HepG2 (cell line): ENCODE data around the gene RCN1. TPM values are rescaled to one million over a fixed set of nuclear protein-coding genes. Genes with fewer than 3 reads are reported as not detected.
A peak's percentile ranks its signal among the peaks of the same experiment; 100 is the strongest.

Source experiments
- ATAC-seq: fragments of 200-7000 bp; cut with Tn5 transposase; 3 replicates; pipeline ENCODE4 v1.9.1; 2020; ENCODE audit warnings: mild to moderate bottlenecking, moderate library complexity
- BruUV-seq: library from RNA; stranded (reverse); fragments of 400-500 nt; replicated peaks from 2 replicates; lab custom pipeline; 2021; lab: Mats Ljungman, UMichigan
- CTCF ChIA-PET: fragments of 300-600 bp; formaldehyde crosslinking; extraction: SDS; loops from one replicate; lab custom pipeline; 2021; ENCODE audit warnings: low total read pairs, inconsistent platforms, low intra/inter-chr PET ratio; lab: Yijun Ruan, JAX
- POLR2A ChIA-PET: fragments of 350-600 bp; sonication (Branson Sonifier 250); formaldehyde crosslinking; loops from one replicate; lab custom pipeline; 2020; ENCODE audit warnings: antibody characterized with exemption, inconsistent platforms; lab: Yijun Ruan, JAX
- DNase-seq: peaks from one replicate; pipeline ENCODE4 v3.0.0-alpha.2; 2015; ENCODE audit warnings: low spot score
- FAIRE-seq: peaks from 3 replicates; lab custom pipeline; 2011; peaks lifted over from hg19 to GRCh38; lab: Jason Lieb, UNC
- H2AFZ ChIP-seq: one replicate; pipeline ENCODE4 v1.6.1; 2011; ENCODE audit warnings: low read length, inconsistent platforms
- H3K27ac ChIP-seq: fragments of 300-600 bp; 3 replicates; pipeline ENCODE4 v1.8.0; 2011; ENCODE audit warnings: mixed run types, mild to moderate bottlenecking, mixed read lengths, low read length, inconsistent platforms; ENCODE audit not compliant: insufficient read depth; ENCODE audit errors: extremely low read length
- H3K27me3 ChIP-seq, 2 experiments: fragments of 200-600 bp in 1 of 2; 2 replicates in 1 of 2; 3 replicates in 1 of 2; pipeline versions ENCODE4 v1.6.0 to v1.8.0; 2011; ENCODE audit warnings: low read length in 2 of 2, mild to moderate bottlenecking in 2 of 2, moderate library complexity in 2 of 2, inconsistent platforms in 1 of 2; ENCODE audit not compliant: insufficient read depth in 2 of 2, control insufficient read depth in 1 of 2
- H3K36me3 ChIP-seq, 2 experiments: fragments of 200-600 bp in 1 of 2; replicated peaks in 1 of 2; 2 replicates in 1 of 2; 3 replicates in 1 of 2; pipeline versions ENCODE4 v1.5.1 to v1.8.0; 2011; ENCODE audit warnings: low read length in 2 of 2, inconsistent platforms in 1 of 2; ENCODE audit not compliant: insufficient read depth in 2 of 2, control insufficient read depth in 1 of 2
- H3K4me1 ChIP-seq: 2 replicates; pipeline ENCODE4 v1.5.1; 2012; ENCODE audit warnings: low read length, inconsistent platforms; ENCODE audit not compliant: insufficient read depth
- H3K4me2 ChIP-seq: 2 replicates; pipeline ENCODE4 v1.6.0; 2011; ENCODE audit warnings: low read depth, low read length, inconsistent platforms
- H3K4me3 ChIP-seq, 3 experiments: fragments of 200-600 bp in 1 of 3; sonication (generic), shearing (Covaris generic) in 1 of 3; replicated peaks in 1 of 3; 2 replicates each; pipeline ENCODE4 v1.5.1; 2011 to 2016; ENCODE audit warnings: low read length in 3 of 3, inconsistent platforms in 2 of 3, low read depth in 2 of 3, mild to moderate bottlenecking in 2 of 3, control low read depth in 1 of 3, mixed read lengths in 1 of 3; ENCODE audit not compliant: insufficient read depth in 1 of 3
- H3K79me2 ChIP-seq: one replicate; pipeline ENCODE4 v1.6.1; 2011; ENCODE audit warnings: low read length, inconsistent platforms; ENCODE audit not compliant: insufficient read depth
- H3K9ac ChIP-seq: 2 replicates; pipeline ENCODE4 v1.6.0; 2011; ENCODE audit warnings: mild to moderate bottlenecking, low read depth, low read length, inconsistent platforms; ENCODE audit not compliant: insufficient read depth
- H3K9me3 ChIP-seq: 2 replicates; pipeline ENCODE4 v1.5.1; 2012; ENCODE audit warnings: mild to moderate bottlenecking, low read length
- H4K20me1 ChIP-seq: 2 replicates; pipeline ENCODE4 v1.6.0; 2011; ENCODE audit warnings: inconsistent platforms, mild to moderate bottlenecking, low read length, moderate library complexity; ENCODE audit not compliant: insufficient read depth
- IKZF5 ChIP-seq: IDR thresholded peaks from 2 replicates; pipeline ENCODE4 v1.6.1; 2018; ENCODE audit warnings: missing genetic modification reagents, mild to moderate bottlenecking, missing compliant biosample characterization
- KIAA2018 ChIP-seq: sonication (generic); formaldehyde crosslinking; IDR thresholded peaks from 2 replicates; pipeline ENCODE4 v1.5.0; 2020; ENCODE audit warnings: mild to moderate bottlenecking, missing genetic modification reagents, borderline replicate concordance
- MIER3 ChIP-seq: IDR thresholded peaks from 2 replicates; pipeline ENCODE4 v1.6.1; 2016; ENCODE audit warnings: missing compliant biosample characterization, borderline replicate concordance
- PLSCR1 ChIP-seq: sonication (generic); formaldehyde crosslinking; IDR thresholded peaks from 2 replicates; pipeline ENCODE4 v1.5.0; 2020; ENCODE audit warnings: missing genetic modification reagents, mild to moderate bottlenecking, borderline replicate concordance
- RFXANK ChIP-seq: IDR thresholded peaks from 2 replicates; pipeline ENCODE4 v1.6.1; 2016
- RFXAP ChIP-seq: sonication (generic); formaldehyde crosslinking; IDR thresholded peaks from 2 replicates; pipeline ENCODE4 v1.4.0; 2020; ENCODE audit warnings: missing genetic modification reagents, borderline replicate concordance
- SNRNP70 ChIP-seq: fragments of 200-400 bp; formaldehyde crosslinking; IDR thresholded peaks from 2 replicates; pipeline ENCODE4 v1.6.1; 2017; ENCODE audit warnings: mild to moderate bottlenecking, low read depth, low read length, moderate library complexity
- SOX6 ChIP-seq, 2 experiments: fragments of 450-650 bp in 1 of 2; sonication (generic) in 1 of 2; formaldehyde crosslinking in 1 of 2; IDR thresholded peaks; 2 replicates each; pipeline versions ENCODE4 v1.4.0 to v1.6.1; 2017 to 2020; ENCODE audit warnings: antibody characterized with exemption in 1 of 2, mild to moderate bottlenecking in 1 of 2, missing genetic modification reagents in 1 of 2
- SP5 ChIP-seq: IDR thresholded peaks from 2 replicates; pipeline ENCODE4 v1.6.1; 2016; ENCODE audit warnings: low read depth, borderline replicate concordance
- ZNF280B ChIP-seq: sonication (generic); formaldehyde crosslinking; IDR thresholded peaks from 2 replicates; pipeline ENCODE4 v1.5.0; 2020; ENCODE audit warnings: missing genetic modification reagents, mild to moderate bottlenecking, borderline replicate concordance
- ZNF367 ChIP-seq: sonication (generic); formaldehyde crosslinking; IDR thresholded peaks from 2 replicates; pipeline ENCODE4 v1.4.0; 2020; ENCODE audit warnings: missing genetic modification reagents, borderline replicate concordance
- ZNF570 ChIP-seq: sonication (generic); formaldehyde crosslinking; IDR thresholded peaks from 2 replicates; pipeline ENCODE4 v1.4.0; 2020; ENCODE audit warnings: mild to moderate bottlenecking, missing genetic modification reagents, borderline replicate concordance
- ZNF605 ChIP-seq: sonication (generic); formaldehyde crosslinking; IDR thresholded peaks from 2 replicates; pipeline ENCODE4 v1.8.0; 2022; ENCODE audit warnings: mild to moderate bottlenecking, missing genetic modification reagents
- WGBS: methylation state at CpG from one replicate; pipeline ENCODE4 v1.1.6; 2017; ENCODE audit warnings: low lambda C conversion rate; 5-methylcytosine and 5-hydroxymethylcytosine counted together
- in situ Hi-C: cut with HindIII; loops from 2 replicates; pipeline ENCODE4 v1.10.0; 2017; ENCODE audit warnings: low pct_unique_long_range_greater_than_20kb; ENCODE audit not compliant: extremely low pct_ligation_motif_present
- intact Hi-C: fragments of 100-400 bp; cut with micrococcal nuclease; formaldehyde crosslinking; loops from one replicate; pipeline ENCODE4 v1.10.0; 2022; ENCODE audit not compliant: unreplicated experiment
- polyA plus RNA-seq, 8 experiments: library from polyadenylated mRNA; depleted of rRNA in 3 of 8; stranded (reverse) in 7 of 8; unstranded in 1 of 8; fragments of >200 nt; fragmentation: Illumina TruSeq in 4 of 8; extraction: Trizol in 4 of 8; gene quantifications; 2 replicates each; pipeline versions ENCODE4 v1.2.1 to v1.2.3, GENCODE V29; 2011 to 2016; ENCODE audit warnings: low read depth in 4 of 8, missing spikeins in 1 of 8, mixed read lengths in 1 of 8; ENCODE audit not compliant: insufficient read depth in 1 of 8
- total RNA-seq, 5 experiments: library from RNA; depleted of rRNA; stranded (reverse); fragments of >200 nt; fragmentation: Illumina TruSeq; extraction: Trizol; gene quantifications; 2 replicates each; pipeline ENCODE4 v1.2.3, GENCODE V29; 2016; ENCODE audit warnings: low read depth in 1 of 5

The RCN1 gene
- total and polyA plus RNA-seq, 2 of the 13 experiments (the other 11 are each of a cell fraction or from before 2014, with no cell fraction given) = 22.0 to 28.5 TPM

GRCh38 chr11:32071811-32072210 lies 19.1 kb upstream of the RCN1 start:
- in situ Hi-C loops = no loop called here
- H4K20me1 ChIP-seq = no peaks in the 10 kb centered on the region
- WGBS = 0% methylated on average over 4 of the region's 4 CpGs
- no peak overlapping the region for H3K27ac ChIP-seq
- H3K27me3 ChIP-seq = peaks cover 2 to 74% of the 10 kb centered on the region in 2 experiments; a peak in 4 of 5 replicates
- peak; percentile 81 for ATAC-seq
- H3K79me2 ChIP-seq = no peaks in the 10 kb centered on the region
- no peak overlapping the region for H3K4me3 ChIP-seq
- H3K4me2 ChIP-seq = no peak overlapping the region
- FAIRE-seq = no peak
- intact Hi-C loops = no loop called here
- DNase-seq = peak; percentile 11
- no peaks in the 10 kb centered on the region for H3K4me1 ChIP-seq
- no peaks in the 10 kb centered on the region for H3K36me3 ChIP-seq
- BruUV-seq = no TSS peak
- CTCF ChIA-PET = no interaction called here
- H3K9ac ChIP-seq = no peak overlapping the region
- no peaks in the 10 kb centered on the region for H3K9me3 ChIP-seq
- POLR2A ChIA-PET = no interaction called here
- H2AFZ ChIP-seq = no peak overlapping the region
- no peak for TF ChIP-seq RFXANK
- no peak for TF ChIP-seq ZNF570
- TF ChIP-seq ZNF280B (CRISPR knock-in tag) = no peak
- no peak for TF ChIP-seq PLSCR1 (CRISPR knock-in tag)
- no peak for TF ChIP-seq SNRNP70
- no peak for TF ChIP-seq SOX6 (IDR thresholded peaks at IDR 0.05)
- TF ChIP-seq SOX6 (CRISPR knock-in tag; IDR thresholded peaks at IDR 0.05) = no peak
- TF ChIP-seq ZNF367 (CRISPR knock-in tag) = no peak
- TF ChIP-seq MIER3 (CRISPR knock-in tag) = no peak
- TF ChIP-seq ZNF605 (CRISPR knock-in tag) = no peak
- TF ChIP-seq SP5 (CRISPR knock-in tag) = no peak
- TF ChIP-seq KIAA2018 (CRISPR knock-in tag) = no peak
- no peak for TF ChIP-seq IKZF5 (CRISPR knock-in tag)
- no peak for TF ChIP-seq RFXAP (CRISPR knock-in tag)
